Esophagus squamous epithelium (tissue), 5 donors: ENCODE data around the gene TMTC2. TPM values are rescaled to one million over a fixed set of nuclear protein-coding genes. Genes with fewer than 3 reads are reported as not detected.

Experiments used
- DNase-seq: peaks from one replicate; lab custom pipeline; 2025; lab: John Stamatoyannopoulos, UW
- H3K27ac ChIP-seq, 4 donors: fragments of 200-600 bp; sonication (generic); one replicate each; pipeline ENCODE4 v1.5.1; 2016 to 2019; ENCODE audit warnings: mild to moderate bottlenecking in 1 of 4
- H3K27me3 ChIP-seq, 4 donors: fragments of 200-600 bp; sonication (generic); 1 replicate in 3 of 4; 2 replicates in 1 of 4; pipeline versions ENCODE4 v1.5.1 to v1.6.0; 2017 to 2021; ENCODE audit warnings: antibody characterized with exemption in 1 of 4
- H3K36me3 ChIP-seq, 3 donors: fragments of 200-600 bp; sonication (generic); one replicate each; pipeline ENCODE4 v1.5.1; 2016 to 2019
- H3K4me1 ChIP-seq, 3 donors: fragments of 200-600 bp; sonication (generic); one replicate each; pipeline ENCODE4 v1.5.1; 2017 to 2019
- H3K4me3 ChIP-seq, 4 donors: fragments of 200-600 bp; sonication (generic); 1 replicate in 3 of 4; 2 replicates in 1 of 4; pipeline ENCODE4 v1.5.1; 2016 to 2019; ENCODE audit warnings: mild to moderate bottlenecking in 2 of 4, moderate library complexity in 1 of 4
- H3K9me3 ChIP-seq, 3 donors: fragments of 200-600 bp; sonication (generic); one replicate each; pipeline ENCODE4 v1.5.1; 2016 to 2019
- POLR2A ChIP-seq, 4 donors: fragments of 450-650 bp; IDR thresholded peaks; one replicate each; pipeline ENCODE4 v1.6.1; 2017; ENCODE audit warnings: antibody characterized with exemption in 4 of 4, mild to moderate bottlenecking in 4 of 4, moderate library complexity in 3 of 4
- WGBS, 2 donors: methylation state at CpG; one replicate each; pipeline ENCODE4 v1.1.5; 2018; 5-methylcytosine and 5-hydroxymethylcytosine counted together
- intact Hi-C: fragments of 100-400 bp; cut with DNase I; formaldehyde crosslinking; loops from one replicate; pipeline ENCODE4 v1.15.0; 2022
- total RNA-seq, 4 donors: library from RNA; depleted of rRNA; stranded (reverse); fragments of >200 nt; gene quantifications; one replicate each; pipeline ENCODE4 v1.1.0, GENCODE V29; 2016
- TF ChIP-seq, protein P1 (sequence below), 6 experiments: fragments of 450-650 bp in 4 of 6; fragments of 200-600 bp in 2 of 6; sonication (generic) in 2 of 6; IDR thresholded peaks; one replicate each; pipeline ENCODE4 v1.5.1; 2016 to 2019; ENCODE audit warnings: antibody characterized with exemption in 6 of 6, mild to moderate bottlenecking in 4 of 6, moderate library complexity in 4 of 6
- donor health status: DM: yes; HTN: yes; CAD: no.

The TMTC2 gene
- total RNA-seq, 4 donors from 2014 or later: 18.3 to 27.0 (median 21.8) TPM

DNA sequence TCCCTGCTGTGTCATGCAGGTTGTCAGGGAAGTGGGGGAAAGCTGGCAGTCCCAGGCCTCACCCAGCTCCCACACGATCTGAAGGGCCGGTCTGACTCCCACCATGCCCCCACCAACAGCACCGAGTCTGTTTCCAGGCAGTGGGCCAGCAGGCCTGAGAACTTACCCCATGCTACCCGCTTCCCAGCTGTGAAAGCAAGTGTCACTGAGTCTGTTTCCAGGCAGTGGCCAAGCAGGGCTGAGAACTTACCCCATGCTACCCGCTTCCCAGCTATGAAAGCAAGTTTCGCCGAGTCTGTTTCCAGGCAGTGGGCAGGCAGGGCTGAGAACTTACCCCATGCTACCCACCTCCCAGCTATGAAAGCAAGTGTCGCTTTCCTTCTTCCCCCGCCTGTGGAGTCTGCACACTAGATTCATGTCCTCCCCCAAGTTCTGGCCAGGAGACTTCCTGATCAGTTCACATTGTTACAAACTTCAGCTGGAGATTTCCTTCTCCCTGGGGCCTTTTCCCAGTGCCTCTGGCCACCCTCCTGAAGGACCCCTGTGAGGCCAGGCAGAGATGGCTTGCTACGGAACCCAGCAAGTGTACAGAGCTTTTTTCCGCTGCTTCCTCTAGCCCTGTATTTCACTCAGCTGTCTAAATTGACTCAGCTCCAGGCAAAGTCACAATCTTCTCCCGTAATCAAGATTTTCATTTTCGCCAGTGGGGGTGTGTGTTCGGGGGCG, 435.4 kb downstream of the TMTC2 start:
- Histone ChIP-seq H3K9me3 (no peaks in the 10 kb centered on the region), H3K27me3 (no peaks in the 10 kb centered on the region), H3K4me3 (no peak overlapping the region), H3K27ac (peak overlapping the region in 1 of 4 donors; percentile 46), H3K4me1 (no peaks in the 10 kb centered on the region), H3K36me3 (no peaks in the 10 kb centered on the region)
- intact Hi-C loops: no loop called here
- TF ChIP-seq, protein P1, sequence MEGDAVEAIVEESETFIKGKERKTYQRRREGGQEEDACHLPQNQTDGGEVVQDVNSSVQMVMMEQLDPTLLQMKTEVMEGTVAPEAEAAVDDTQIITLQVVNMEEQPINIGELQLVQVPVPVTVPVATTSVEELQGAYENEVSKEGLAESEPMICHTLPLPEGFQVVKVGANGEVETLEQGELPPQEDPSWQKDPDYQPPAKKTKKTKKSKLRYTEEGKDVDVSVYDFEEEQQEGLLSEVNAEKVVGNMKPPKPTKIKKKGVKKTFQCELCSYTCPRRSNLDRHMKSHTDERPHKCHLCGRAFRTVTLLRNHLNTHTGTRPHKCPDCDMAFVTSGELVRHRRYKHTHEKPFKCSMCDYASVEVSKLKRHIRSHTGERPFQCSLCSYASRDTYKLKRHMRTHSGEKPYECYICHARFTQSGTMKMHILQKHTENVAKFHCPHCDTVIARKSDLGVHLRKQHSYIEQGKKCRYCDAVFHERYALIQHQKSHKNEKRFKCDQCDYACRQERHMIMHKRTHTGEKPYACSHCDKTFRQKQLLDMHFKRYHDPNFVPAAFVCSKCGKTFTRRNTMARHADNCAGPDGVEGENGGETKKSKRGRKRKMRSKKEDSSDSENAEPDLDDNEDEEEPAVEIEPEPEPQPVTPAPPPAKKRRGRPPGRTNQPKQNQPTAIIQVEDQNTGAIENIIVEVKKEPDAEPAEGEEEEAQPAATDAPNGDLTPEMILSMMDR (IDR thresholded peaks at IDR 0.05): no peak
- TF ChIP-seq POLR2A (IDR thresholded peaks at IDR 0.05): no peak
- no peak for DNase-seq
- 87 to 92% methylated on average over 10 to 15 of the region's 15 CpGs for WGBS, 2 donors

DNA sequence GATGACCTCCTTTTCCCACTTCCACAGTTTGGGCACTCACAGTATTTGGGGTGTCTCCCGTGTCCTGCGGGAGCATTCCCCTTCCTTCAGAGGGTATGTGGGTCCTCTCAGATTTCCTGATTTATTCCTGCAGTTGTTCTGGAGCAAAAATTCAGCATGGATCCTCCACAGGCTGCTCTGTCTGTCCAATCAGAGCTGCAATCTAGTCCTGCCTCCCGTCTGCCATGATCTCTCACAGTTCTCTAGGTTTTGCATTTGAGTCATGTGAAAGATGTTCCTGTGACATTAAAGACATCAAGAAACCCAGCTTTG, 435.9 kb downstream of the TMTC2 start:
- no peaks in the 10 kb centered on the region for H3K9me3 ChIP-seq
- H3K4me3 ChIP-seq: no peak overlapping the region
- H3K27me3 ChIP-seq: no peaks in the 10 kb centered on the region
- DNase-seq: no peak
- intact Hi-C loops: no loop called here
- no peaks in the 10 kb centered on the region for H3K36me3 ChIP-seq
- TF ChIP-seq, protein P1 (IDR thresholded peaks at IDR 0.05): no peak
- TF ChIP-seq POLR2A (IDR thresholded peaks at IDR 0.05): no peak
- 81 to 93% methylated on average over 3 of the region's 3 CpGs for WGBS, 2 donors
- peak overlapping the region in 1 of 4 donors; percentile 46 for H3K27ac ChIP-seq
- no peaks in the 10 kb centered on the region for H3K4me1 ChIP-seq

DNA sequence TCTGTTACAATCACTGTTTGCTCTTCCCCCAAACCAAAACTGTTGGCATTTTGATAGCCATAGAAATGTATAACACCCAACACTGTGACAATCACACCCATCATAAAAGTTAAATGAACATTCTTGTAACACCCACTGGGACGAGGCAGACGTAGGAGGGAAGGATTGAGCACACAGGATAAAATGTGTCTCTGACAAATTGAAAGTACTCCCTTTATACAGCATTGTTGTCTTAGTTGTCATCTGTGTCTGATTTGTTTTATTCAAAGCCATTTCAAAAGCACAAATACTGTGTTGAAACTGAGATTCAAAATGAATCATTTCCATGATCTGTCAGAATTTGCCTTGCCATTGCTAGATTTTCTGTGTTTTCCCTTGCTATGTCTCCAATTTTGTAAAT, 436.3 kb downstream of the TMTC2 start:
- WGBS, 2 donors: 62 to 70% methylated on average over 2 of the region's 2 CpGs
- DNase-seq: no peak
- Histone ChIP-seq H3K27me3 (no peaks in the 10 kb centered on the region), H3K4me1 (no peaks in the 10 kb centered on the region), H3K4me3 (no peak overlapping the region), H3K36me3 (no peaks in the 10 kb centered on the region), H3K27ac (peak overlapping the region in 1 of 4 donors; percentile 46), H3K9me3 (no peaks in the 10 kb centered on the region)
- TF ChIP-seq, protein P1 (IDR thresholded peaks at IDR 0.05): no peak
- TF ChIP-seq POLR2A (IDR thresholded peaks at IDR 0.05): no peak
- intact Hi-C loops: no loop called here

DNA sequence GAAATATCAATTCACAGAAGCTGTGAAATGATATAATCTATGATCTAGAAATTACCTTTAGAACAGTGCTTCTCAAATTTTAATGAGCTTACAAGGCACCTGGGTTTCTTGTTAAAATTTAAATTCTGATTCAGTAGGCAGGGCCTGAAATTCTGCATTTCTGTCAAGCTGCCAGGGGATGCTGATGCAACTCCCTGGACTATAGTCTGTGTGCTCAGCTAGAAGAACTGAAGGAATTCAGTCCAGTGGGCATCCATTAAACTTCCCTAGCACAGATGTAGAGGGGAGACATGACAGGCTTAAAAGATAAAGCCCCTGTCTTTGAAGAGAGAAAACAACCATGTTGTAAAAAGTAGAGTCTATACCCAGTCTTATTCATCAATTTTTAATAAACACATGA, 441.8 kb downstream of the TMTC2 start:
- Histone ChIP-seq H3K4me1 (no peaks in the 10 kb centered on the region), H3K9me3 (no peaks in the 10 kb centered on the region), H3K27ac (no peak overlapping the region), H3K36me3 (peaks cover 0 to 18% (median 5%) of the 10 kb centered on the region in 3 donors), H3K27me3 (no peaks in the 10 kb centered on the region), H3K4me3 (no peak overlapping the region)
- intact Hi-C loops: no loop called here
- TF ChIP-seq, protein P1 (IDR thresholded peaks at IDR 0.05): no peak
- TF ChIP-seq POLR2A (IDR thresholded peaks at IDR 0.05): no peak
- DNase-seq: no peak

DNA sequence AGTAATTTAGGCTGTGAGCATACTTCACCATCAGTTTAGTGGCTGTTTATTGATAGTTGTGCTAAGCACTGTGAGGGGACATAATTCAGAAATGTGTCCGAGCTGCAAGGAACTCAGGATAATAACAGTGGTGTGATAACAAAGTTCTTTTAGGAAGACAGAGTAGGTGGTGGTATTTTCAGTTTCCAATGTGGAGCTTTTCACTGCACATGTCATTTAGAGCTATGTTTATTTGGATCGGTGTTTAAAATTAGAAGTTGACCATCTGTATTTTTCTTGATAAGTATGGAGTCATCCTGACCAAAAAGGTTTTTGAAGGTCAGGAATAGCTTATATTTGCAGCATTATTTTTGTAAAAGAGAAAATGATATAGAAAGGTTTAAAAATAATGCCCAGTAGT, 443.5 kb downstream of the TMTC2 start:
- Histone ChIP-seq H3K9me3 (no peaks in the 10 kb centered on the region), H3K4me3 (no peak overlapping the region), H3K27me3 (no peaks in the 10 kb centered on the region), H3K27ac (no peak overlapping the region), H3K36me3 (peaks cover 0 to 19% (median 5%) of the 10 kb centered on the region in 3 donors), H3K4me1 (no peaks in the 10 kb centered on the region)
- intact Hi-C loops: no loop called here
- DNase-seq: no peak
- WGBS, 2 donors: 58 to 100% methylated on average over 2 of the region's 2 CpGs
- no peak for TF ChIP-seq POLR2A (IDR thresholded peaks at IDR 0.05)
- TF ChIP-seq, protein P1 (IDR thresholded peaks at IDR 0.05): no peak
